NCI-H1092 treated with DMSO at 0.1 percent for 48 hours (cell line): ENCODE data around the gene BICRAL.
"Not testable (repeated sequence)": the region's sequence is repeated elsewhere in the genome, so short reads cannot be mapped to it uniquely, and the experiment has no call there.

ENCODE experiments used
- DNase-seq: peaks from one replicate; lab custom pipeline; 2025; lab: John Stamatoyannopoulos, UW

The BICRAL gene, protein sequence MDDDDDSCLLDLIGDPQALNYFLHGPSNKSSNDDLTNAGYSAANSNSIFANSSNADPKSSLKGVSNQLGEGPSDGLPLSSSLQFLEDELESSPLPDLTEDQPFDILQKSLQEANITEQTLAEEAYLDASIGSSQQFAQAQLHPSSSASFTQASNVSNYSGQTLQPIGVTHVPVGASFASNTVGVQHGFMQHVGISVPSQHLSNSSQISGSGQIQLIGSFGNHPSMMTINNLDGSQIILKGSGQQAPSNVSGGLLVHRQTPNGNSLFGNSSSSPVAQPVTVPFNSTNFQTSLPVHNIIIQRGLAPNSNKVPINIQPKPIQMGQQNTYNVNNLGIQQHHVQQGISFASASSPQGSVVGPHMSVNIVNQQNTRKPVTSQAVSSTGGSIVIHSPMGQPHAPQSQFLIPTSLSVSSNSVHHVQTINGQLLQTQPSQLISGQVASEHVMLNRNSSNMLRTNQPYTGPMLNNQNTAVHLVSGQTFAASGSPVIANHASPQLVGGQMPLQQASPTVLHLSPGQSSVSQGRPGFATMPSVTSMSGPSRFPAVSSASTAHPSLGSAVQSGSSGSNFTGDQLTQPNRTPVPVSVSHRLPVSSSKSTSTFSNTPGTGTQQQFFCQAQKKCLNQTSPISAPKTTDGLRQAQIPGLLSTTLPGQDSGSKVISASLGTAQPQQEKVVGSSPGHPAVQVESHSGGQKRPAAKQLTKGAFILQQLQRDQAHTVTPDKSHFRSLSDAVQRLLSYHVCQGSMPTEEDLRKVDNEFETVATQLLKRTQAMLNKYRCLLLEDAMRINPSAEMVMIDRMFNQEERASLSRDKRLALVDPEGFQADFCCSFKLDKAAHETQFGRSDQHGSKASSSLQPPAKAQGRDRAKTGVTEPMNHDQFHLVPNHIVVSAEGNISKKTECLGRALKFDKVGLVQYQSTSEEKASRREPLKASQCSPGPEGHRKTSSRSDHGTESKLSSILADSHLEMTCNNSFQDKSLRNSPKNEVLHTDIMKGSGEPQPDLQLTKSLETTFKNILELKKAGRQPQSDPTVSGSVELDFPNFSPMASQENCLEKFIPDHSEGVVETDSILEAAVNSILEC

DNA sequence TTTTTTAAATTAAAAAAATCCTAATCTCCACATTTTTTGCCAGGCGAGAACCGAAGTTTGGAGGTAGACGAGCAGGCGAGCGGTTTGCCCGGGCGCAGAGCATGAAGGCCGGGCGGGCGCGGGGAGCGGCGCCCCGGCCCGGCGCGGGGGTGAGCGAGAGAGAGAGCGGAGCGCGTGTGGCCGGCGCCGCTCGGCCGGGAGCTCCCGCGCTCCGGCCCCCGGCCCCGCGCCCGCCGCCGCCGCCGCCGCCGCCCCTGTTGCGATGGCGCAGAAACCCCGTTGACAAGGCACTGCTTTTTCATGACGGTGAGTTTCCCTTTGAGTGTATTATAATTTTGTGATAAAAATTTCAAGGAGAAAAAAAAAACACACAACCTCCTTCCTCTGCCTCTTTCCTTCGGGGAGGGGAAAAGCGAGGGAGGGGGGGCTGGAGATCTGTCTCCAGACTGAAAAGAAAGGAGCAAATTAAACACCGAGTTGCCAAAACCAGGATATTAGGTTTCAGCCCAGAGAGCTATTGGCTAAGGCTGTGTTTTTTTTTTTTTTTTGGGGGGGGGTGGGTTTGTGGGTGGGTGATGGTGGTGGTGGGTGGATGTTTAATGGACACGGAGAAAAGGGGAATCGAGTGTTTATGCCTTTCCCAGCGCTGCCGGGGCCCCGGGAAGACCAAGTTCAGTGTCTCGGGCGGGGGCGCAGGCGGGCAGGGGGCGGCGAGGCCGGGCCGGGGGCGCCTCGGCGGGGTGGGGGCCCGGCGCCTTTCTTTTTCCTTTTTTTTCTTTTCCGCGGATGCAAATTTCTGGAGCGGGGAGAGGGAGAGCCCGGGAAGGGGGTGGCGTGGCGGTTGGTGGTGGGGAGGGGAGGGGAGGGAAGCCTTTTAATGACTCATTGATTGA, at the start of gene BICRAL:
TSS of gene BICRAL (plus strand) at position 257 of the 893 bp plus-strand sequence. CDS start 39,971 bp downstream, outside the sequence.
- peak; percentile 87 for DNase-seq

DNA sequence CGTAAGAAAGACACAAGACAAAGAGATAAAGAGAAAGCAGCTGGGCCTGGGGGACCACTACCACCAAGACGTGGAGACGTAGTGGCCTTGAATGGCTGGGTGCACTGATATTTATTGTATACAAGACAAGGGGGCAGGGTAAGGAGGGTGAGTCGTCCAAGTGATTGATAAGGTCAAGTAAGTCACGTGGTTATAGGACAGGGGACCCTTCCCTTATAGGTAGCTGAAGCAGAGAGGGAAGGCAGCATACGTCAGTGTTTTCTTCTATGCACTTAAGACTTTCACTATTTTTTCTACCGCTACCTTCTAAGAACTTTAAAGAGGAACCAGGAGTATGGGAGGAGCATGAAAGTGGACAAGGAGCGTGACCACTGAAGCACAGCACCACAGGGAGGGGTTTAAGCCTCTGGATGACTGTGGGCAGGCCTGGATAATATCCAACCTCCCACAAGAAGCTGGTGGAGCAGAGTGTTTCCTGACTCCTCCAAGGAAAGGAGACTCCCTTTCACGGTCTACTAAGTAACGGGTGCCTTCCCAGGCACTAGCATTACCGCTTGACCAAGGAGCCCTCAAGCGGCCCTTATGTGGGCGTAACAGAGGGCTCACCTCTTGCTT, 47.9 kb upstream of the BICRAL start:
- DNase-seq = not testable (repeated sequence)

DNA sequence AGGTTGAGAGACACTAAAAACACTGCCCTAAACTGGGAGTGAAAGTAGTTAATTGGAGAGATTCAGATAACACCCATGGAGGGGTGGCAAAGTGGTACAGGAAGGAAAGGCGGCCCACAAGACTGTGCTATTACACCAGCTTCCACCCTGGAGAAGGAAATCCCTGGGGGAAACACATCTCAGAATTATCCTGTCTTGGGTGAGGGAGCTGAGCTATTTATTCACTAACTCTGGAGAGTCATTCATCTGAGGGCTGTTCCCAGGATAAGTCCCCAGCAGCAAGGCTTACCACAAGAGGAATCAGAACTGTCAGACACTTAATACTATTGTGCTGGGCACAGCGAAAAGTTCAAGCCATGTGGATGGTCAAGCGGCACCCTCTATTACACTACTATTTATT, 45.9 kb upstream of the BICRAL start:
- DNase-seq = no peak

DNA sequence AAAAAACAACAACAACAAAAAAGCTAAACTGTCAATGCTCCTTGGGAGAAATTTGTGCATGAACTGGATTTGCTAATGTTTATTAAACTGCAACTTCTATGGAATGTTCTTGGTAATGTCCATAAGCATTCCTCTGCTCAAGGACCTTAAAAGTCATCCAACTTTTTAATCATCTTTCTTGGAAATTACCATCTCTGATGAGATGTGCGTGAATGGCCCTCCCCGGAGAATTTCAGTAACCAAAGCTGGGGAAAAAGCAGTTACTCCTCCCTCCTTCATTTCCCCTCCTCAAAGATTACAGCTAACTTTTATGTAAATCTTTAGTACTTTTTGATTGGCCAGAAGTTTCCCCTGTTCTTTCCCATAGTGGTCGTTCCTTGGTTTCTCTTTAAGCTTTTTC, 41.1 kb upstream of the BICRAL start:
- DNase-seq = no peak

DNA sequence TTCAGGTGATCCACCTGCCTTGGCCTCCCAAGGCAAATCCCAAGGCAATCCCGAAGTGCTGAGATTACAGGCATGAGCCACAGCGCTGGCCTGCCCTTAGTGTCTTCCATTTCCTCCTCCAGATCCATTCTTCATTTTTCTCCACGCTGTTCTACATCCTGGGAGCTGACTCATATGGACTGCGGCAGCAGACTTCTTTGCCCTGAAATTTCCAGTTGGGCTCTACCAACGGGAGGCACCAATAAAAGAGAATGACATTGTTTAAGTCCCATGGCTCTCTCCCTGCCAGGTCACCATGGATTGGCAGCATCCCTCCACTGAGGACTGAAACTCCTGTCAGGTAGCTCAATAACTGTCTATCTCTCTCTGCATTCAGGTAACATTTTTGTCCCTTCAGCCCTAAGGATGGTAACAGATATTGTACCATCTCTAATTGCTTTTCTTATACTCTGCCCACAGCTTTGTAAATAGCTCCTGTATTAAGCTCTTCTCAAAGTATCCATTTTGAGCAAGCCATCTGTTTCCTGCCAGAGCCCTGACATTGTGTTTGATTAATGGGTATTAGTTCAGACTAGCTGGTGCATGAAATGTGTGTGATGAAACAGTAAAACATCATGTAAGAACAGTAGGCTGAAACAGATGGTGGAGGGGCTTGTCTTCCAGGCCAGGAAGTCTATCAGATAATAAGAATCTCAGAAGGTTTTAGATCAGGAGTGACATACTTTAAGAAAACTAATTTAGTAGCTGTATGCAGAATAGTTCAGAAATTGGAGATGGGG, 39.5 kb upstream of the BICRAL start:
- peak; percentile 28 for DNase-seq

DNA sequence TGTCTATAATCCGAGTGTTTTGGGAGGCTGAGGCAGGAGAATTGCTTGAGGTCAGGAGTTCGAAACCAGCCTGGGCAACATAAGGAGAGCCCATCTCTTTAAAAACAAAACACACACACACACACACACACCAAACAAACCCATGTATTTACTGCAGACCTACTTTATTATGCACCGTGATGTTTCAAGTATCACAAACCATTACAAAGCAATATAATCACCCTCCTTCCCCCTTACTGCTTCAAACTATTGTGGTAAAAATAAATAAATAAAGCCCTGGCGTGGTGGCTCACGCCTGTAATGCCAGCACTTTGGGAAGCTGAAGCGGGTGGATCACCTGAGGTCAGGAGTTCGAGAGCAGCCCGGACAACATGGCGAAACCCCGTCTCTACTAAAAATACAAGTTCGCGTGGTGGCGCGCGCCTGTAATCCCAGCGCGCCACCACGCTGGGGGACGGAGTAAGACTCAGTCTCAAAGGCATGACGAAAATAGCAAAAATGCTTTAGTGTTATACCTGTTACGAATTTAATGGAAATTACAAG, 37.4 kb upstream of the BICRAL start:
- DNase-seq = no peak

DNA sequence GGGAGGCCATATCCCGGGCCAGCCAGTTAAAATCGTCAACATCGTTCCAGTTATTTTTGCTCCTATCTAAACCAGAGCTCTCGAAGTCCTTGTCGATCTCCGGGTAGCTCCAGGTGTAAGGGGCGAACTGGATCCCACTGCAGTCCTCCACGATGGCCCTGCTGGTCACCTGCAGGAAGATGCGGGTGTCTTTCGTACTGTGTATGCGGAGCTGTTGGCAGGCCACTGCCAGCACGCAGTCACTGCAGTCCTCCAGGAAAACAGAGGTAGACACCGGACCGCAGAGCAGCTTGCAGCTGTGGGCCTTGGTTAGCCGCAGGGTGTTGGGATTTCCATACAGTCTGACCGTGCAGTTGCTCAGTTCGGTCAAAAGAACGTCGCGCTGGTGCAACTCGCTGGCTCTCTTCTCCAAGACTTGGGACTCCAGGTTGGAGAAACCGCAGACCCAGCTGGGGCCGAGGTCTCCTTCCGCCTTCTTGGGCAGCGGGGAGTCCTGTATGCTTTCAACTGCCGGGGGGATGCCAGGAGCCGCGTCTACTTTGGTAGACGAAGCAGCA, 36.7 kb upstream of the BICRAL start:
- peak; percentile 59 for DNase-seq

DNA sequence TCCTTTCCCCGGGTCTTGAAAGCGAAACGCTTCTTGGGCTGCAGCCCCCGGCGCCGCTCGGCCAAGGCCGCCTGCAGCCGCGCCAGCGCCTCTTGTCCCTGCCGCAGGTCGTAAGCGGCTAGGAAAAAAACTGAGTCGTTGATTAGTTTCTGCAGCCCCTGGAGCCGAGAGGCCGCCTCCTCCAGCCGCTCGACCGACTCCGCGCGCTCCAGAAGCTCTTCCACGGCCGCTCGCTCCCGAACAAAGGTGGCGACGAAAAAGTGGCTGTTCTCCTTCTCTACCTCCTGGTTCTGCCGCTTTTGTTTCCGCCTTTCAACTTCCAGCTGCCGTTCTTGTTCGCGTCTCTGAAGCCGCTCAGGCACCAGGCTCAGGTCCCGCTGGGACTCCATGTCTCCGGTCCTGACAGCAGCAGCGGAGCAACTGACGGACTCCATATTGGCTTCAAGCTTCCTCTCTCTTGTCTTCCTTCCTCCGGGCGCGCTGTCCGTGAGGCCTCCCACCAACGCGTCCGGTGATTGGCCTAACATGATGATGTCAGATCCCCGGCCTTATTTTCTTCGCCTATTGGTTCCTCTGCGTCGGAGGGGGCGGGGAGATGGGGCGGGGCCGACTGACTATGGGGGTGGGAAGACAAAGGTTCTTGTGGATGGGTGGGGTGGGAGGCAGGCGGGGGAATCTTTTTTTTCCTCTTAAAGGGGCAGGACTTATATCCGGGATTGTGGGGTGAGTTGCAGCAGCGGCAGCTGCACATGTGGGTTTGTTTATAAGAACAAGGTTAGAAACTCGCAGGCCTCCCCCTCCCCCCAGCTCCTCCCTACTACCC, 36.0 kb upstream of the BICRAL start, which contains the start of gene TBCC:
TSS of gene TBCC (minus strand) at position 464 of the 823 bp plus-strand sequence. CDS start at position 434, 30 bp downstream.
- peak; percentile 99 for DNase-seq

DNA sequence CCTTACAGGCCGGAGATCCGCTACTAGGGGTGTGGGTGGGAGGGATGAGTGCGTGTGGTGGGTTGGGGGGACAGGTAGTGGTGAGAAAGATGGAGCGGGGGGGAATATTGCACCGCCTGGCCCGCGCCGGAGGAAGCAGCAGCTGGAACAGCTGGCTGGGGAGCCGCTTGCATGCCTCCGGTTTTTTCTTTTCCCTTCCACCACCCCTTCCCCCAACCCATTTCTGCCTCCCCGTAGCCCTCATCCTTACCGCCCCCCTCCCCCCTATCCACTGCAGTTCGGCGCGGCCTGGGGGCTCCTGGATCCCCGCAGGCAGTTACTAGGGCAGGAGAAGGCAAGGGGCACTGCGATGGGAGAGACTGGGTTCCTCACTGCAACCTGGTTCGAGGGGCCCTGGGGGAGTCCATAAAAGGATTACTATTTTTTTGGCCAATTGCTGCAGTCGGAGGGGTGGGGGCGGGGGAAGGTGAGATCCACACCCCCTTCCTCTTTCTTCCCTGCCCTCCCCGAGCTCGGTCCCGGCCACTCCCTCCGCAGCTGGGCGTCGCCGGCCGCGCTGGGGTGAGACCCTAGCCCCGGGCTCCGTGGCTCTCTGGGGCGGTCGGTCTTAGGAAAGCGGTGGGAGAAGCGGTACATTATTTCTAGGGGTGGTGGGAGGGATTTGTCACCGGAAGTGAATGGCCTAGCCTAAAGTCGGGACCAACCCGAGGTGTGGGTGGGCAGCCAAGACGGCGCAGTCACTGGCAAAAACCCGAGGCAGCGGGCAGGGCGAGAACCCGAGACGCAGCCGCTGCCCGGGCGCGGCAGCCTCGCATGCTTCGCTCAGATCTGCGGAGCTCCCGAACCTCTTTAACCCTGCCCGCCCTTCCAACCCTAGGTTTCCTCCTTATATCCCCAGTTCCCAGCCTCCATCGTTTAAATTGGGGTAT, 35.1 kb upstream of the BICRAL start:
- peak; percentile 94 for DNase-seq

DNA sequence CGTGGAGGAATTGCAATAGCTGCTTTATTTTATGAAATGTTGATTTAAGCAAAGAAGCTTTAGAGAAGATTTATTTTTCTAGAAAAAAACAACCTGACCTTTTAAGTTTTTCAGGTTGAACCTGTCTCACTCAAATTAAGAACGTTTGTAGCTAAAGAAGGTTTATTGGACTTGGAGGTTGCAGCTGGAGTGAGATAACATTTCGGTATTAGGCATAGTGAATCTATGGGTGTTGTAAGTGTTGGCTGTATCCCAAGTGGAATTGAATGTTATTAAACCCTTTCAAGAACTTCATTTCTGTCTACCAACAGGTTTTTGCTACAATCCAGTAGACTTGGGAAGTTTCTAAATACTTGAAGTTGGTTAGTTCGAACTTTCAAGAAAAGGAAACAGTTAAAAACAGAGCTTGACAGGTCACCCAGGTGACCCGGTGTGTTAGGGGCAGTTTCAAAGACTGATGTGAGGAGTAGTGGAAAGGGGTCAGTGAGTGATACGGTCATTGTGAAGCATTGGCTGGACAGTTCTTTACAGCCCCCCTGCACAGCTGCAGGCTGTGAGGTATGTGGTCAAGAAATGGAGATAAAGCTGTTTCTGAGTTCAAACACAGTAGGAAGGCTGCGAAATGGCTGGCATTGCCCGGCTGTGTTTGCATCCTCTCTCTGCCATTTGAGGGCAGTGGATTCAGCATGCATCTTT, 33.5 kb upstream of the BICRAL start:
- DNase-seq = no peak

DNA sequence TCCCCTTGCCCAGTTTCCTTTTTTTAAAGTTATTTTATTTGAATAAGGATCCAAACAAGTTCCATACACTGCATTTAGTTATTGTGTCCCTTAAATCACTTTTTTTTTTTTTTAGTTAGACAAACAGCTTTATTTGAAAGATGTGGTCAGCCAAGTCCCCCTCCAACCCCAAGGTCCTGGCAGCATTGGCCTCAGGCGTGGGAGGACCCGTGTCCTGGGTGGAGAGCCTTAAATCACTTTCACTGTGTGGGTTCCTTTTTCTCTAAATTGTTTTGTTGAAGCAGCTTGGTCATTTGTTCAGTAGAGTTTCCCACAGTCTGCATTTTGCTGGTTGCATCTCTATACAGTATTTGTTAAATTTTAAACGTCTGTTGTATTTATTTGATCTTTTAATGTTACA, 30.8 kb upstream of the BICRAL start:
- no peak for DNase-seq

DNA sequence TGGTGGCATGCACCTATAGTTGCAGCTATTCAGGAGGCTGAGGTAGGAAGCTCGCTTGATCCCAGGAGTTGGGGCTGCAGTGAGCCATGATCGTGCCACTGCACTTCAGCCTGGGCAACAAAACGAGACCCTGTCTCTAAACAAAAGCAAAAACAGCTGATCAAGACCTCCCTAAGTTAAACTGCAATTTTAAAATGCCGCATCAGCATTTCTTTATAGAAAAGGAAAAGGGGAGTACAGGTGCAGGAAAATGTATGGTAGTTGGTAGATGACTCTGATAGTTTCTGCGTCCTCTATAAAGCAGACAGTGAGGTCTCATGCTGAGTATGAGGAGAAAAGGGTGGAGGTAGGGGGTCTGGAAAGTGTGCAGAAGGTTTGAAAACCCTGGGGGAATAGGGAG, 27.1 kb upstream of the BICRAL start:
- DNase-seq = no peak

DNA sequence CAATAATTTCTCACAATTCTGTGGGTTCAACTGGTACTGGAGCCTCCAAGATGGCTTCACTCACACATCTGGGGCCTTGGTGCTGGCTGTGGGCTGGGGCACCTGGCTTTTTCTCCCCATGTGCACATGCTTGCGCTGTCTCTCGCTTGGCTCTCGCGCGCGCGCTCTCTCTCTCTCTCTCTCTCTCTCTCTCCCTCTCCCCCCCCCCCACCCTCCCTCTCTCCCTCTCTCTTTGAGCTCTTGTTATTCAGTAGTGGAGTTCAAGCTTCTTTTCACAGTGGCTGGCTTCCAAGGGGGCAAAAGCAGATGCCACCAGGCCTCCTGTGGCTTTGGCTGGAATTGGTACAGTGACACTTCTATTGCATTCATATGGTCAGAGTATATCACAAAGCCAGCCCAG, 25.1 kb upstream of the BICRAL start:
- no peak for DNase-seq

DNA sequence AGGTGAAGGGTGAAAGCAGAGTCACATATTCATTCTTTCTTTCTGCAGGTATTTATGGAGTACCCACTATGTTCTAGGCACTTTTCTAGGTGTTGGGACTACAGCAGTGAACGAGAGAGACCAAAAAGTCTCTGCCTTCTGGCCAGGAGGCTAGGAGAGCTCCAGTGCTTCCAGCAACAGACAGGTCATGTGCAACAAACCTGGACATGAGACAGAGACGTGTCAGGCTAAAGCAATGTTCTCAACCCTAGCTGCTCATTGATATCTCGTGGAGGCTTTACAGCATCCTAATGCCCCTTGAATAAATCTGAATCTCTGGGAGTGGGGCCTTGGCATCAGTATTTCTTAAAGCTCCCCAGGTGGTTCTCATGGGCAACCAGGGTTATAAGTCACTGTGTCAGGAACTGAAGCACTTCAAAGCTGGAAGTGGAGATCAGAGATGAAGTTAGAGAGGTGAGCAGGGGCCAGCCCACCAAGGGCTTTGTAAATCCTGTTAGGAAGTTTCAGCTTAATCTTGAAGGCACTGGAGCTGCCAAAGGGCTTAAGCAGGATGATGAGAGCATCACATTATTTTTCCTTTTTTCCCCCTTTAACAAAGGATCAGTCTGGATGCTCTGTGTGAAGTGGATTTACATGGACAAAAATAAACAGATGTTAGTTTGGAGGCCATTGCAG, 23.0 kb upstream of the BICRAL start:
- no peak for DNase-seq

DNA sequence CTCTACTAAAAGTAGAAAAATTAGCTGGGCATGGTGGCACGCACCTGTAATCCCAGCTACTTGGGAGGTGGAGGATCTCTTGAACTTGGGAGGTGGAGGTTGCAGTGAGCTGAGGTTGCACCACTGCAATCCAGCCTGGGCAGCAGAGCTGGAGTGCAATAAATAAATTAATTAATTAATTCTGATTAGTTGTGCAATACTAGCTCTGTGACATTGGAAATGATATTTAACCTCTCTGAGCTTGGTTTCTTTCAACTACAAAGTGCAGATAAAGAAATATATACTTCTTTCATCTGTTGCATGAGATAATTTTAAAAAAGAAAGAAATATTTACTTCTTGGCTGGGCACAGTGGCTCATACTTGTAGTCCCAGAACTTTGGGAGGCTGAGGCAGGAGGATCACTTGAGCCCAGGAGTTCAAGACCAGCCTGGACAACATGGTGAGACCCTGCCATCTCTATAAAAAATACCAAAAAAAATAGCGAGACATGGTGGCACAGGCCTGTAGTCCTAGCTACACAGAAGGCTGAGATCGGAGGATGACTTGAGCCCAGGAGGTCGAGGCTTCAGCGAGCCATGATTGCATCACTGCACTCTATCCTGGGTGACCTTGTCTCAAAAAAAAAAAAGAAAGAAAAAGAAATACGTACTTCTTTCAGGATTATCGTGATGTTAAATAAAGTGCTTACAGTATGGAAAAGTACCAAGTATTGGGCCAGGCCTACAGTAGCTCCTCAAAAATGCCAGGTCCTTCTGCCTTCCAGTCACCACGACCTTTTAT, 20.4 kb upstream of the BICRAL start:
- no peak for DNase-seq

DNA sequence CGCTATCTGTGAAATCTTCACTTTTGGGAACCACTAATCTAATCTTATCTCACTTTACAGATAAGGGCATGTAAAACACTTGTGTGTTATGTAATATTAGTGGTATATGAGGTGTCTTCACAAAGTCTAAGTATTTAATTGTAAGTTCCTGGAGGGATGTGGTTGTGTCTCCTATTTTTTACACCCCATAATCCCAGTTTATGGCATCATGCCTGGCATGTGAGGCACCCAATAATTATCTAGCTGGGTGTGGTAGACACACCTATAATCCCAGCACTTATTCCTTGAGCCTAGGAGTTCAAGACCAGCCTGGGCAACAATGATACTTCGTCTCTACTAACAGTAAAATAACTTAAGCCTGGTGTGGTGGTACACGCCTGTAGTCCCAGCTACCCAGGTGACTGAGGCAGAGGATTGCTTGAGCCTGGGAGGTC, 19.4 kb upstream of the BICRAL start:
- DNase-seq = no peak
